Skeletal muscle tissue (tissue), 4 donors: Measurements from ENCODE around the gene PARD3B. TPM values are rescaled to one million over a fixed set of nuclear protein-coding genes. Genes with fewer than 3 reads are reported as not detected.
A peak's percentile ranks its signal among the peaks of the same experiment; 100 is the strongest.
"Not testable (repeated sequence)": the region's sequence is repeated elsewhere in the genome, so short reads cannot be mapped to it uniquely, and the experiment has no call there.

ENCODE experiments used
- H3K27ac ChIP-seq: one replicate; pipeline ENCODE4 v1.7.0; 2013; ENCODE audit warnings: mild to moderate bottlenecking, low read depth, low read length, inconsistent platforms
- H3K27me3 ChIP-seq, 3 donors: one replicate each; pipeline ENCODE4 v1.7.0; 2013; ENCODE audit warnings: low read length in 3 of 3; ENCODE audit not compliant: control insufficient read depth in 3 of 3, insufficient read depth in 3 of 3
- H3K36me3 ChIP-seq, 3 donors: one replicate each; pipeline ENCODE4 v1.7.0; 2013; ENCODE audit warnings: low read length in 3 of 3; ENCODE audit not compliant: control insufficient read depth in 3 of 3, insufficient read depth in 3 of 3
- H3K4me1 ChIP-seq, 3 donors: one replicate each; pipeline ENCODE4 v1.7.0; 2013; ENCODE audit warnings: low read length in 3 of 3, mild to moderate bottlenecking in 3 of 3; ENCODE audit not compliant: control insufficient read depth in 3 of 3, insufficient read depth in 3 of 3
- H3K4me3 ChIP-seq, 3 donors: one replicate each; pipeline ENCODE4 v1.7.0; 2013; ENCODE audit warnings: low read length in 3 of 3
- H3K9ac ChIP-seq, 3 donors: one replicate each; pipeline ENCODE4 v1.7.0; 2013; ENCODE audit warnings: low read length in 3 of 3, mild to moderate bottlenecking in 3 of 3, moderate library complexity in 2 of 3, low read depth in 1 of 3
- H3K9me3 ChIP-seq, 3 donors: one replicate each; pipeline ENCODE4 v1.7.0; 2013; ENCODE audit warnings: low read length in 3 of 3; ENCODE audit not compliant: control insufficient read depth in 3 of 3
- total RNA-seq: library from RNA; depleted of rRNA; stranded (reverse); fragments of >200 nt; gene quantifications from one replicate; pipeline ENCODE4 v1.2.3, GENCODE V29; 2014
- donor health status: Osteomylitis.

The PARD3B gene
- total RNA-seq, 1 donor from 2014 or later = 19.8 TPM

GRCh38 chr2:204541637-204542036, 3.6 kb upstream of the PARD3B start:
- H3K9ac ChIP-seq = no peak overlapping the region
- no peak overlapping the region for H3K27ac ChIP-seq
- H3K4me1 ChIP-seq = peaks cover 13 to 17% (median 16%) of the 10 kb centered on the region in 3 donors
- H3K4me3 ChIP-seq = no peak overlapping the region
- H3K27me3 ChIP-seq = no peaks in the 10 kb centered on the region
- H3K36me3 ChIP-seq = no peaks in the 10 kb centered on the region
- no peaks in the 10 kb centered on the region for H3K9me3 ChIP-seq

- Histone ChIP-seq H3K27ac (no peak overlapping the region), H3K27me3 (no peaks in the 10 kb centered on the region), H3K4me1 (peaks cover 14 to 22% (median 17%) of the 10 kb centered on the region in 3 donors), H3K4me3 (no peak overlapping the region), H3K9me3 (no peaks in the 10 kb centered on the region), H3K36me3 (no peaks in the 10 kb centered on the region), H3K9ac (no peak overlapping the region)
Measured at GRCh38 chr2:204542982-204543608, 2.2 kb upstream of the PARD3B start.

- peak overlapping the region; percentile 74 to 85 (median 85) for H3K4me3 ChIP-seq
- no peak overlapping the region for H3K27ac ChIP-seq
- H3K27me3 ChIP-seq = no peaks in the 10 kb centered on the region
- no peaks in the 10 kb centered on the region for H3K9me3 ChIP-seq
- H3K4me1 ChIP-seq = peaks cover 14 to 25% (median 17%) of the 10 kb centered on the region in 3 donors
- peak overlapping the region; percentile 48 to 80 (median 76) for H3K9ac ChIP-seq
- no peaks in the 10 kb centered on the region for H3K36me3 ChIP-seq
Measured at GRCh38 chr2:204545861-204546735, 823 bp downstream of the PARD3B start.

- Histone ChIP-seq H3K36me3 (no peaks in the 10 kb centered on the region), H3K27ac (no peak overlapping the region), H3K9ac (no peak overlapping the region)
Measured at GRCh38 chr2:204550751-204551511, 5.7 kb downstream of the PARD3B start.

GRCh38 chr2:204551512-204551863, 6.2 kb downstream of the PARD3B start:
- Histone ChIP-seq H3K27me3 (no peaks in the 10 kb centered on the region), H3K36me3 (no peaks in the 10 kb centered on the region), H3K9ac (no peak overlapping the region), H3K4me1 (peaks cover 2 to 11% (median 2%) of the 10 kb centered on the region in 3 donors), H3K27ac (no peak overlapping the region), H3K4me3 (no peak overlapping the region), H3K9me3 (no peaks in the 10 kb centered on the region)

More at GRCh38 chr2:204550751-204551511, 5.7 kb downstream of the PARD3B start:
- no peaks in the 10 kb centered on the region for H3K27me3 ChIP-seq
- no peaks in the 10 kb centered on the region for H3K9me3 ChIP-seq
- H3K4me1 ChIP-seq = peaks cover 8 to 17% (median 8%) of the 10 kb centered on the region in 3 donors
- H3K4me3 ChIP-seq = no peak overlapping the region

- H3K4me3 ChIP-seq = no peak overlapping the region
- no peaks in the 10 kb centered on the region for H3K9me3 ChIP-seq
- no peak overlapping the region for H3K9ac ChIP-seq
- no peaks in the 10 kb centered on the region for H3K4me1 ChIP-seq
- no peaks in the 10 kb centered on the region for H3K36me3 ChIP-seq
- H3K27me3 ChIP-seq = no peaks in the 10 kb centered on the region
- no peak overlapping the region for H3K27ac ChIP-seq
Measured at GRCh38 chr2:204557604-204558003, 12.3 kb downstream of the PARD3B start.

- H3K27ac ChIP-seq, H3K27me3 ChIP-seq, H3K4me1 ChIP-seq, H3K36me3 ChIP-seq, H3K9me3 ChIP-seq, H3K4me3 ChIP-seq, H3K9ac ChIP-seq: not testable (repeated sequence)
Measured at GRCh38 chr2:204559358-204559757, 14.1 kb downstream of the PARD3B start.

GRCh38 chr2:204560902-204561301, 15.6 kb downstream of the PARD3B start:
- Histone ChIP-seq H3K4me1 (no peaks in the 10 kb centered on the region), H3K9me3 (no peaks in the 10 kb centered on the region), H3K9ac (no peak overlapping the region), H3K27me3 (no peaks in the 10 kb centered on the region), H3K4me3 (no peak overlapping the region), H3K27ac (no peak overlapping the region), H3K36me3 (no peaks in the 10 kb centered on the region)

- H3K36me3 ChIP-seq = no peaks in the 10 kb centered on the region
- no peaks in the 10 kb centered on the region for H3K4me1 ChIP-seq
- no peaks in the 10 kb centered on the region for H3K27me3 ChIP-seq
- no peaks in the 10 kb centered on the region for H3K9me3 ChIP-seq
- no peak overlapping the region for H3K9ac ChIP-seq
- no peak overlapping the region for H3K27ac ChIP-seq
- no peak overlapping the region for H3K4me3 ChIP-seq
Measured at GRCh38 chr2:204561771-204562170, 16.5 kb downstream of the PARD3B start.

GRCh38 chr2:204566439-204566838, 21.2 kb downstream of the PARD3B start:
- no peak overlapping the region for H3K4me3 ChIP-seq
- peaks cover 0 to 3% (median 0%) of the 10 kb centered on the region in 3 donors for H3K4me1 ChIP-seq
- H3K27me3 ChIP-seq = no peaks in the 10 kb centered on the region
- H3K9ac ChIP-seq = no peak overlapping the region
- H3K9me3 ChIP-seq = no peaks in the 10 kb centered on the region
- no peak overlapping the region for H3K27ac ChIP-seq
- H3K36me3 ChIP-seq = no peaks in the 10 kb centered on the region
